ENCODE results near the gene IFI27.

The IFI27 gene

GRCh38 chr14:94138251-94138650 is 27.7 kb downstream of the IFI27 start:
- no peak for DNase-seq (ENCODE audit: low read depth in 2 of 2)
- no peak overlapping the region for H3K4me3 ChIP-seq (replicated peaks in 1 of 2; ENCODE audit: low read depth in 2 of 2, low read length in 2 of 2)
- no peak for TF ChIP-seq CTCF (IDR thresholded peaks at IDR 0.05; ENCODE audit: low read depth, low read length)

- H3K4me3 ChIP-seq (replicated peaks in 1 of 2; ENCODE audit: low read depth in 2 of 2, low read length in 2 of 2) = no peak overlapping the region
- DNase-seq (ENCODE audit: low read depth in 2 of 2) = no peak
- no peak for TF ChIP-seq CTCF (IDR thresholded peaks at IDR 0.05; ENCODE audit: low read depth, low read length)
Observed at GRCh38 chr14:94139006-94139405, 28.5 kb downstream of the IFI27 start.

- TF ChIP-seq CTCF (IDR thresholded peaks at IDR 0.05; ENCODE audit: low read depth, low read length) = no peak
- H3K4me3 ChIP-seq (replicated peaks in 1 of 2; ENCODE audit: low read depth in 2 of 2, low read length in 2 of 2) = no peak overlapping the region
- no peak for DNase-seq (ENCODE audit: low read depth in 2 of 2)
Observed at GRCh38 chr14:94139421-94139820, 28.9 kb downstream of the IFI27 start.

- H3K4me3 ChIP-seq (replicated peaks in 1 of 2; ENCODE audit: low read depth in 2 of 2, low read length in 2 of 2) = no peak overlapping the region
- DNase-seq (ENCODE audit: low read depth in 2 of 2) = no peak
- TF ChIP-seq CTCF (IDR thresholded peaks at IDR 0.05; ENCODE audit: low read depth, low read length) = no peak
Observed at GRCh38 chr14:94142247-94142646, 31.7 kb downstream of the IFI27 start.

- no peak overlapping the region for H3K4me3 ChIP-seq (replicated peaks in 1 of 2; ENCODE audit: low read depth in 2 of 2, low read length in 2 of 2)
- no peak for TF ChIP-seq CTCF (IDR thresholded peaks at IDR 0.05; ENCODE audit: low read depth, low read length)
- no peak for DNase-seq (ENCODE audit: low read depth in 2 of 2)
Observed at GRCh38 chr14:94142836-94143235, 32.3 kb downstream of the IFI27 start.

GRCh38 chr14:94143239-94143638 is 32.7 kb downstream of the IFI27 start:
- no peak overlapping the region for H3K4me3 ChIP-seq (replicated peaks in 1 of 2; ENCODE audit: low read depth in 2 of 2, low read length in 2 of 2)
- DNase-seq (ENCODE audit: low read depth in 2 of 2) = no peak
- peak; percentile 48 for TF ChIP-seq CTCF (IDR thresholded peaks at IDR 0.05; ENCODE audit: low read depth, low read length)

- no peak overlapping the region for H3K4me3 ChIP-seq (replicated peaks in 1 of 2; ENCODE audit: low read depth in 2 of 2, low read length in 2 of 2)
- no peak for DNase-seq (ENCODE audit: low read depth in 2 of 2)
- TF ChIP-seq CTCF (IDR thresholded peaks at IDR 0.05; ENCODE audit: low read depth, low read length) = no peak
Observed at GRCh38 chr14:94143711-94144110, 33.2 kb downstream of the IFI27 start.

Measured in cardiac fibroblast (primary cell).